HG02840 (cell line): ENCODE measurements around the gene NAA40.

Source experiments
- ATAC-seq: cut with Tn5 transposase; IDR thresholded peaks from one replicate; pipeline ENCODE4 v1.9.1; 2021; ENCODE audit warnings: mild to moderate bottlenecking, moderate library complexity, moderate number of reproducible peaks; ENCODE audit not compliant: unreplicated experiment, low FRiP score

Gene NAA40

GRCh38 chr11:64005691-64006090 lies 66.9 kb downstream of the NAA40 start:
- no peak for ATAC-seq

GRCh38 chr11:64006398-64006797 lies 67.6 kb downstream of the NAA40 start:
- no peak for ATAC-seq
